Hippocampal formation (tissue), 2 donors: ENCODE results near the gene DNAJC3.
"Not testable (repeated sequence)": the region's sequence is repeated elsewhere in the genome, so short reads cannot be mapped to it uniquely, and the experiment has no call there.

ENCODE experiments used
- DNase-seq, 2 donors: peaks; one replicate each; lab custom pipeline; 2025; lab: John Stamatoyannopoulos, UW

DNAJC3 gene, protein sequence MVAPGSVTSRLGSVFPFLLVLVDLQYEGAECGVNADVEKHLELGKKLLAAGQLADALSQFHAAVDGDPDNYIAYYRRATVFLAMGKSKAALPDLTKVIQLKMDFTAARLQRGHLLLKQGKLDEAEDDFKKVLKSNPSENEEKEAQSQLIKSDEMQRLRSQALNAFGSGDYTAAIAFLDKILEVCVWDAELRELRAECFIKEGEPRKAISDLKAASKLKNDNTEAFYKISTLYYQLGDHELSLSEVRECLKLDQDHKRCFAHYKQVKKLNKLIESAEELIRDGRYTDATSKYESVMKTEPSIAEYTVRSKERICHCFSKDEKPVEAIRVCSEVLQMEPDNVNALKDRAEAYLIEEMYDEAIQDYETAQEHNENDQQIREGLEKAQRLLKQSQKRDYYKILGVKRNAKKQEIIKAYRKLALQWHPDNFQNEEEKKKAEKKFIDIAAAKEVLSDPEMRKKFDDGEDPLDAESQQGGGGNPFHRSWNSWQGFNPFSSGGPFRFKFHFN

DNA sequence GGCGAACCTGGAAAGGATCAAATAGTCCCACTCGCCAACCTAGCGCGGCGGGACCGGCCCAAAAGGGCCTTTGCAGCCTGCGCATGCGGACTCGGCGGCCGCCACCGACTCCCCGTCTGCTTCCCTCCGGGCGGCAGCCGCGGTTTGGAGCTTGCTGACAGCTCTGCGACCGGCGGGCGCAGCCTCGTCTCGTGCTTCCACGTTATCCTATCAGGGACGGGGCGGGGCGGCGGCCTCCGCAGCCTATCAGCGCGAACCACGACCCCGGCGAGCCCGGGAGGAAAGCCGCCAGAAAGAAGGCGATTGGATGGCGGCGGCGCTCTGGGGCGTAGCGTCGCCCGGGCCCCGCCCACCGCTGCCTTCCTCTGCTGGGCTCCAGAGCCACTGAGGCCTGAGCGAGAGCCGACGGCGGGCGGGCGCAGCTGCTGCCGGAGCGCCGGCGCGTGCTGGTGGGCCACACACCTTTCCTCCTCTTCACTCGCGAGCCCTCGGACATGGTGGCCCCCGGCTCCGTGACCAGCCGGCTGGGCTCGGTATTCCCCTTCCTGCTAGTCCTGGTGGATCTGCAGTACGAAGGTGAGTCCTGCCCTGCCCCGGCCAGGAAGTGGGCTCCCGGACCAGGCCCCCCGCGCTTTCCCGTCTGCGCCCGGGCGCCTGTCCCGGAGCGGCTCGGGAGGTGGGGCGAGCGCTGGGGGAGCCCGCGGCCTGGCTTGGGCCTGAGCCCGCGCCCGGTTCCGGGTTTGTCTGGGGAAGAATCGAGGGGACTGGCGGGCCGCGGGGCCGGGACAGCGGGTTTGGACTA is at the start of gene DNAJC3:
Gene DNAJC3, plus strand, starts transcription at position 378 of the 802 bp plus-strand sequence. Its CDS starts 117 bp downstream, at position 495.
- peak; percentile 97 to 99 for DNase-seq

DNA sequence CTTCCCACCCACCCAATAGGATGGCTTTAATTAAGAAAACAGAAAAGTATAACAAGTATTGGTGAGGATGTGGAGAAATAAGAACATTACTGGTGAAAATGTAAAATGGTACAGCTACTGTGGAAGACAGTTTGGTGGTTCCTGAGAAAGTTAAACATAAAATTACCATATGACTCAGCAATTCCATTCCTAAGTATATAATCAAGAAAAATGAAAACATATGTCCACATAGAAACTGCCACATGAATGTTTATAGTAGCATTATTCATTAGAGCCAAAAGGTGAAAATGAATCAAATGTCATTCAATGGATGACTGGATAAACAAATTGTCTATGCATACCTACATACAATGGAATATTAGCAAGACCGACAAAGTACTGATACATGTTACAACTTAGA is 49.3 kb upstream of the DNAJC3 start:
- no peak for DNase-seq

GRCh38 chr13:95628488-95628887 is 48.5 kb upstream of the DNAJC3 start:
- DNase-seq: no peak

DNA sequence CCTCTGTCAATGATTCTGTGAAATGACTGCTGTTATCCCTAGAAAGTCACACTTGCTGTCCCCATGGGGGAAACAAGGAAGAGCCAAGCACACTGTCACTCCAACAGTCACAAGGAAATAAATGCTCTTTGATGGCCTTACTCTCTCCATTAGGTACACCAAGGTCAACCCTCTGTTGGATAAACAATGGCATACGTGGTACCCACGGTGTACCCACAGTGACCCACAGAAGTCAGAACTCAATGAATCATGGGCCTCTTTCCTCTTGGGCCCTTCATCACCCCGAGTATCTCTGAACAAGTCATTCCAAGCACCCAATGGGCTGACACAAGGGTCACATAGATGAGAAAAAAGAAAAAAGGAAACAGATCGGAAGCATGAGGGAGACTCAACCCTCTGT is 47.9 kb upstream of the DNAJC3 start:
- no peak for DNase-seq

DNA sequence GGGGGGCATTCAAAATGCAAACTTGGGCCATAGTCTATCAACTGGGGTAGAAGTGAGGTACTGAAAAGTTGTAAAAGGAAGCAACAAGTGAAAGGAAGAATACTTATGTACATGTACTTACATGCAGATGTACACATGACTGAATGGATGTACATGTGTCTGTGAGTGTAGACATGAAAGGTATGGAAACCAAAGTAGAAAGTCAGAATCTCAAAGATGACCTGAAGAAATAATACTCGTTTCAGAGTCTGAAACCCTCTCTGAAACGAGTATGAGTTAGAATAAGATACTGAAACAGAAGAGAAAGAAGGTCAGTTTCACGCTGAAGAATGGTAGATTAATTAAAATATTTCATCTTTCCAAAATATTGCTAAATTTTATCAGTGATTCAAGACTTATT is 46.3 kb upstream of the DNAJC3 start:
- no peak for DNase-seq

DNA sequence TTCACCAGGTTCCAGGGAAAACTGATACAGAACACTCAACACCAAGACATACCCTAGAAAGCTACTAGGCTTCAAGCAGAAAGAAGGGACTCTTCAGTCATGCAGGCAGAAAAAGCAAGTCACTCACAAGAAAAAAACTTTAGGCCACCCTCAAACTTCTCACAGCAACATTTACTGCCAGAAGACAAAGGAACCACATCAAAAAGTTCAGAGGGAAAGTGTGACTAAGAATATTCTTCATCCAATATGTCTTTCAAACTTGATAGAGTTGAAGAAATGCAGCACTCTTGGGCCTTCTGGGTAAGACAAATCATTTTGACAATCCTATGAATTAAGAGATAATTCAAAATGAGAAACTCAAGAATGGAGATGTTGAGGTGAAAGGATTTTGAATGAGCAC is 40.1 kb upstream of the DNAJC3 start:
- DNase-seq: no peak

- DNase-seq: no peak
These were observed 35.5 kb upstream of the DNAJC3 start for GRCh38 chr13:95641291-95642027.

DNA sequence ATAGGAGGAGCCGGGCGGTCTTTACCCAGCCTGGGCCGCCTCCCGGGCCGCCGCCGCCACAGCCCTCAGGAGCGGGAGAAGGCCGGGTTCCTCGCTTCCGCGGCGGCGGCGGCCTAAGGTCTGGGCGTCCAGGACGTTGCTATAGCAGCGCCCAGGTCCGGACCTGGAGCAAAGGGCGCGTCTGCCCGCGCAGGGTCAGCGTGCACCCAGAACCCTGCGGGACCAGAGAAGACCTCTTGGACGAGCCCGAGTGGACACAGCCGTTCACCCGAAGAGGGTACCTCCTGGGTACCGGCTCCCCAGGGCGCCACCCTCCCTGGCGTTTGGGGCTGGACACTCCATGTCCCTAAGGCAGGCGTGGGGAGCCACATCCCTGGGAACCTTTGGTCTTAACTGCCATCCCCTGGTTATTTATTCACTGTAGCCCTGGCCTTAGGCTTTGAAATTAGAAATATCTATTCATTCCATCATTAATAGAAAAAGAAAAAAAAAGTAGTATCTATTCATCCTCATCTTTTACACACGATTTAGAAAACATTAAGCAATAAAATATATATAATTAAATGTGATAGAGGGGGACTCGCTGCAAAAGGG is 34.8 kb upstream of the DNAJC3 start:
- no peak for DNase-seq

DNA sequence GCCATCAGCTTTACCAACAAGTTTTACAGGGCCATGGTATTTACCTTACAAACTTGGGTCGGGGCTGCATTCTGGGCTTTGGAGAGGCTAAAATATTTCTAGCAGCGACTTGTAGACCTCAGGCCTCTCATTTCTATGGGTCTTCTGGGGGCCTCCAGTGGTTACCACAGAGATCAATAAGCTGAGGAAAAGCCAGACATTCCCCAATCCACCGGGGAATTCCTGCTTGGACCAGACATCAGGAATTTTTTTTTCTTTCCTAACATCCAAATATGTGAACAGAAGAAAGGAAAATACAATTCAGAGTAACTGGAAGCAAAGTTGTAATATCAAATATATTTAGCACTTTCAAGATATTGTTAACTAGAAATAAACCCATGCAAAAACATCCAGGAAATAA is 33.9 kb upstream of the DNAJC3 start:
- DNase-seq: no peak

GRCh38 chr13:95643571-95643935 is 33.4 kb upstream of the DNAJC3 start:
- no peak for DNase-seq

- no peak for DNase-seq
These were observed 32.9 kb upstream of the DNAJC3 start for GRCh38 chr13:95643936-95644598.

GRCh38 chr13:95644601-95645052 is 32.3 kb upstream of the DNAJC3 start, which contains the start of gene DZIP1:
TSS of gene DZIP1 (minus strand) at chr13:95644706. CDS start at chr13:95642029, 2,677 bp downstream.
- DNase-seq: peak; percentile 50 to 64

GRCh38 chr13:95647321-95647720 is 29.6 kb upstream of the DNAJC3 start:
- no peak for DNase-seq

DNA sequence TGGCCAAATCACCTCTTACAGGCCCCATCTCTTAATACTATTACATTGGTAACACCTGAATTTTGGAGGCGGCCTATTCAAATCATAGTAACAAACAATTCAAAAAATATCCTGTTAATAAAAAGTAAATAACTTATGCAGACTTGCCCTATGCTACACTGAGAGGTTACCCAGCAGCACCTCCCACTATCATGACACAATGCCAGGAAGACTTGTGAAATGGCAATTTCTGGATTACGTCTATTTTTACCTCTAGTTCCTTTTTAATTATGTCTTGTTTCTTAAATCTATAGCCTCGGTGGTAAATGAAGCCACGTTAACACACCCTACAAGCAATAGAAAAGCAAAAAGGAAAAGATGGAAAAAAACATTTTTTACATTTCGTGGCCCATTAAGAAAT is 26.2 kb upstream of the DNAJC3 start:
- no peak for DNase-seq

GRCh38 chr13:95652244-95652764 is 24.6 kb upstream of the DNAJC3 start:
- DNase-seq: no peak

GRCh38 chr13:95652821-95653220 is 24.1 kb upstream of the DNAJC3 start:
- DNase-seq: no peak

DNA sequence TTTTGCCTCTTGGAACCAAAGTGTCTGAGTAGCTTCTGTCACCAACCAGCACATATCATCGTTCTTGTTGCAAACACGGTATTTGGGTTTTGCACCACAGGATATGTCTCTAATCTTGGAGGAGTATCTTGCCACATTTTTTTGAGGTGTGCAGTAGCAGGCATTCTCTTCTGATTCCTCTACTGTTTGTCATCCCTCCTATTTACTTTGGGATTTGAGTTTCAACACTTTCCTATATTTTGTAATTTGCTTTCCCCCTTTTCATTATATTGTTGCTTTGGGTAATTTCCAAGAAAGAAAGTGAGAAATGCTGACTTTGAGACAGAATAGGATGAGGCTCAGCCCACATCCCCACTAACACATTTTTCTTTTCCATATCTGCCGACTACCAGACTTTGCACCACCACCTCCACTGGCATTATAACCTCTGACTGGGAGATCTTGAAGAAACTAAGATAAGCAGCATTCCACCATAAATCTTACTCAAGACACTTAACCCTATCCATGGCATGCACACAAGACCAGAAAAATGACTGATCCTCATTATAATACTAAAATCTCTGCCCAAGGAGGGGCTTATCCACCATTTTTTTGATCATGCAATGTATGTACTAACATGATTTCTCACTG is 20.4 kb upstream of the DNAJC3 start:
- DNase-seq: no peak

GRCh38 chr13:95659500-95659899 is 17.4 kb upstream of the DNAJC3 start:
- DNase-seq: no peak

GRCh38 chr13:95660981-95661581 is 15.9 kb upstream of the DNAJC3 start:
- DNase-seq: no peak

DNA sequence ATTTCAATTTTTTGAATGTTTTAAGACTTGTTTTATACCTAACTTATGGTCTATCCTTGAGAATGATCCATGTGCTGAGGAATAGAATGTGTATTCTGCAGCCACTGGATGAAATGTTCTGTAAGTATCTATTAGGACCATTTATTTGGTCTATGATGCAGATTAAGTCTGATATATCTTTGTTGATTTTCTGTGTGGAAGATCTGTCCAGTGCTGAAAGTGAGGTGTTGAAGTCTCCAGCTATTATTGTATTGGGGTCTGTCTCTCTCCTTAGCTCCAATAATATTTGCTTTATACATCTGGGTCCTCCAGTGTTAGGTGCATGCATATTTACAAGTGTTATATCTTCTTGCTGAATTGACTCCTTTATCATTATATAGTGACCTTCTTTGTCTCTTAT is 9.7 kb upstream of the DNAJC3 start:
- DNase-seq: not testable (repeated sequence)
